Astrocyte (in vitro differentiated cells and primary cell): ENCODE measurements around the gene DIP2C.

Source experiments
- EZH2 ChIP-seq: IDR thresholded peaks from 2 replicates; pipeline ENCODE4 v1.6.1; 2012; ENCODE audit warnings: mild to moderate bottlenecking, low read length, inconsistent platforms; ENCODE audit not compliant: insufficient read depth
- TF ChIP-seq, protein P1 (sequence below): IDR thresholded peaks from 2 replicates; pipeline ENCODE4 v1.5.1; 2011; ENCODE audit warnings: low read depth, mild to moderate bottlenecking, inconsistent platforms, low read length, moderate library complexity; ENCODE audit not compliant: insufficient read depth

GRCh38 chr10:614790-615582, 74.5 kb downstream of the DIP2C start:
- TF ChIP-seq, protein P1, sequence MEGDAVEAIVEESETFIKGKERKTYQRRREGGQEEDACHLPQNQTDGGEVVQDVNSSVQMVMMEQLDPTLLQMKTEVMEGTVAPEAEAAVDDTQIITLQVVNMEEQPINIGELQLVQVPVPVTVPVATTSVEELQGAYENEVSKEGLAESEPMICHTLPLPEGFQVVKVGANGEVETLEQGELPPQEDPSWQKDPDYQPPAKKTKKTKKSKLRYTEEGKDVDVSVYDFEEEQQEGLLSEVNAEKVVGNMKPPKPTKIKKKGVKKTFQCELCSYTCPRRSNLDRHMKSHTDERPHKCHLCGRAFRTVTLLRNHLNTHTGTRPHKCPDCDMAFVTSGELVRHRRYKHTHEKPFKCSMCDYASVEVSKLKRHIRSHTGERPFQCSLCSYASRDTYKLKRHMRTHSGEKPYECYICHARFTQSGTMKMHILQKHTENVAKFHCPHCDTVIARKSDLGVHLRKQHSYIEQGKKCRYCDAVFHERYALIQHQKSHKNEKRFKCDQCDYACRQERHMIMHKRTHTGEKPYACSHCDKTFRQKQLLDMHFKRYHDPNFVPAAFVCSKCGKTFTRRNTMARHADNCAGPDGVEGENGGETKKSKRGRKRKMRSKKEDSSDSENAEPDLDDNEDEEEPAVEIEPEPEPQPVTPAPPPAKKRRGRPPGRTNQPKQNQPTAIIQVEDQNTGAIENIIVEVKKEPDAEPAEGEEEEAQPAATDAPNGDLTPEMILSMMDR, result no peak
- TF ChIP-seq EZH2, result no peak
